ENCODE data around the gene JPH3. TPM values are rescaled to one million over a fixed set of nuclear protein-coding genes. Genes with fewer than 3 reads are reported as not detected.
"Not testable (repeated sequence)": the region's sequence is repeated elsewhere in the genome, so short reads cannot be mapped to it uniquely, and the experiment has no call there.

JPH3 gene
- total RNA-seq, 6 donors from 2014 or later, result 0.24 TPM; not detected in 5

DNA sequence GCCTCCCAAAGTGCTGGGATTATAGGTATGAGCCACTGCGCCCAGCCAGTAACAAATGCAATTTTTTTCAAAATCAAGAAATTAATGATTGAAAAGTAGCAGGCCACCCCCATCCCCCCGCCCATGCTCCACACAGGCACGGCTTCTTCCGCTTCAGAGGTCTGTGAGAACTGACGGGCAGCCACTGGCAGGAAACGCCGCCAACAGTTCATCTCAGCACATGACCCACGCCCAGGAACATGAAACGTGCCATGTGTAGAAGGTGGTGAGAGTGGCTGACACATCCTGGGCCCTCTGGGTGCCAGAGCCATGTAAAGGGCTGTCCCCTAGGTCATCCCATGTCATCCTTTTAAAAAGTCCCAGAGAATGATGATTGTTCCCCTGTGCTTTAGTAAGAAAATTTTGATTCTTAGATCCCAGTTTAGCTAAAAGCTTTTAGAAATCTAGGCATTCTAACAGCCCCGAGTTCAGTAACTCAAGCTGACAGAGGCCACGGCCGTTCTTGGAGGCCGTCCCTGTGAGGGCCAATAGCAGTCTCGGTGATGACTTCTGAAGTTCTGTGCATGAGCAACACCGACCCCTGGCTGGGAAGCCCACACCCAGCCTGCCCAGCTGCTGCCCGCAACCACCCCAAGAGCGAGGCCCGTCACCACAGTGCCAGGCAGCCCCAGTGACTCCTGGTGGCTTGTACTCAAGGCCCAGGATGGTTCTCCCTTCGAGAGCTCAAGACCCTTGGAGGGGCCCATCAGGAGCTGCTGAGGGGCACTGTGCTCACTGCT lies 111.3 kb downstream of the JPH3 start:
- WGBS, 2 donors, result 81 to 88% methylated on average over 11 to 19 of the region's 19 CpGs

GRCh38 chr16:87715231-87715630 lies 112.9 kb downstream of the JPH3 start:
- TF ChIP-seq POLR2A (IDR thresholded peaks at IDR 0.05), result no peak
- TF ChIP-seq, protein P1, sequence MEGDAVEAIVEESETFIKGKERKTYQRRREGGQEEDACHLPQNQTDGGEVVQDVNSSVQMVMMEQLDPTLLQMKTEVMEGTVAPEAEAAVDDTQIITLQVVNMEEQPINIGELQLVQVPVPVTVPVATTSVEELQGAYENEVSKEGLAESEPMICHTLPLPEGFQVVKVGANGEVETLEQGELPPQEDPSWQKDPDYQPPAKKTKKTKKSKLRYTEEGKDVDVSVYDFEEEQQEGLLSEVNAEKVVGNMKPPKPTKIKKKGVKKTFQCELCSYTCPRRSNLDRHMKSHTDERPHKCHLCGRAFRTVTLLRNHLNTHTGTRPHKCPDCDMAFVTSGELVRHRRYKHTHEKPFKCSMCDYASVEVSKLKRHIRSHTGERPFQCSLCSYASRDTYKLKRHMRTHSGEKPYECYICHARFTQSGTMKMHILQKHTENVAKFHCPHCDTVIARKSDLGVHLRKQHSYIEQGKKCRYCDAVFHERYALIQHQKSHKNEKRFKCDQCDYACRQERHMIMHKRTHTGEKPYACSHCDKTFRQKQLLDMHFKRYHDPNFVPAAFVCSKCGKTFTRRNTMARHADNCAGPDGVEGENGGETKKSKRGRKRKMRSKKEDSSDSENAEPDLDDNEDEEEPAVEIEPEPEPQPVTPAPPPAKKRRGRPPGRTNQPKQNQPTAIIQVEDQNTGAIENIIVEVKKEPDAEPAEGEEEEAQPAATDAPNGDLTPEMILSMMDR (IDR thresholded peaks at IDR 0.05), result no peak
- TF ChIP-seq EP300 (IDR thresholded peaks at IDR 0.05), result no peak
- no peak for TF ChIP-seq POLR2AphosphoS5 (IDR thresholded peaks at IDR 0.05)
- H3K36me3 ChIP-seq, result peaks cover 0 to 63% (median 40%) of the 10 kb centered on the region in 4 donors
- ATAC-seq (ENCODE audit: low FRiP score in 2 of 2) (no peak), DNase-seq (no peak)
- no peaks in the 10 kb centered on the region for H3K4me1 ChIP-seq
- H3K27ac ChIP-seq, result no peak overlapping the region
- 96 to 98% methylated on average over 16 of the region's 16 CpGs for WGBS, 2 donors
- no peaks in the 10 kb centered on the region for H3K27me3 ChIP-seq
- H3K4me3 ChIP-seq, result no peak overlapping the region
- no peaks in the 10 kb centered on the region for H3K9me3 ChIP-seq

More for the DNA sequence above, 111.3 kb downstream of the JPH3 start:
- H3K36me3 ChIP-seq, result peaks cover 5 to 74% (median 47%) of the 10 kb centered on the region in 4 donors
- no peaks in the 10 kb centered on the region for H3K9me3 ChIP-seq
- TF ChIP-seq POLR2AphosphoS5 (IDR thresholded peaks at IDR 0.05) (no peak), EP300 (IDR thresholded peaks at IDR 0.05) (no peak), POLR2A (IDR thresholded peaks at IDR 0.05) (no peak)
- TF ChIP-seq, protein P1 (IDR thresholded peaks at IDR 0.05), result no peak
- H3K27ac ChIP-seq, result no peak overlapping the region
- DNase-seq (no peak), ATAC-seq (ENCODE audit: low FRiP score in 2 of 2) (no peak)
- H3K4me3 ChIP-seq, result no peak overlapping the region
- no peaks in the 10 kb centered on the region for H3K27me3 ChIP-seq
- H3K4me1 ChIP-seq, result no peaks in the 10 kb centered on the region

DNA sequence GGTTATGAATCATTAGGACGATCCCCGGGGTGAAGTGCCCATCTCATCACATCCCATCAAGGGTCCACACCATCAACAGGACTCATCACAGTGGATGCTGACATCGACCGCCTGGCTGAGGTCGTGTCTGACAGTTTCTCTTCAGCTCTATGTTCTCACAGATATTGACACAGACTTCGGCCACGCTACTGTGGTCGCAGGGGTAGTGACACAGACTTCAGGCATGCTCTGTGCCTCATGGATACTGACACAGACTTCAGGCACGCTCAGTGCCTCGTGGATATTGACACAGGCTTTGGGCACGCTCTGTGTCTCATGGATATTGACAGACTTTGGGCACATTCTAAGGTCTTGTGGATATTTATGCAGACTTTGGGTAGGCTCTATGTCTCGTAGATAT lies 113.3 kb downstream of the JPH3 start:
- Histone ChIP-seq H3K27ac (no peak overlapping the region), H3K4me1 (no peaks in the 10 kb centered on the region), H3K36me3 (peaks cover 0 to 63% (median 39%) of the 10 kb centered on the region in 4 donors), H3K9me3 (no peaks in the 10 kb centered on the region), H3K4me3 (no peak overlapping the region), H3K27me3 (no peaks in the 10 kb centered on the region)
- TF ChIP-seq, protein P1 (IDR thresholded peaks at IDR 0.05), result no peak
- TF ChIP-seq EP300 (IDR thresholded peaks at IDR 0.05), result no peak
- no peak for TF ChIP-seq POLR2AphosphoS5 (IDR thresholded peaks at IDR 0.05)
- no peak for TF ChIP-seq POLR2A (IDR thresholded peaks at IDR 0.05)
- WGBS, 2 donors, result 94 to 98% methylated on average over 12 of the region's 12 CpGs
- no peak for ATAC-seq (ENCODE audit: low FRiP score in 2 of 2)
- DNase-seq, result no peak

- ATAC-seq (ENCODE audit: low FRiP score in 2 of 2); H3K27me3 ChIP-seq; H3K27ac ChIP-seq; H3K4me3 ChIP-seq; H3K9me3 ChIP-seq: not testable (repeated sequence)
- 96 to 99% methylated on average over 7 to 24 of the region's 28 CpGs for WGBS, 2 donors
- DNase-seq, result peak in 1 of 2 donors; percentile 81
- H3K36me3 ChIP-seq, result peaks cover 2 to 55% (median 34%) of the 10 kb centered on the region in 4 donors
- peaks cover 6 to 11% (median 7%) of the 10 kb centered on the region in 4 donors for H3K4me1 ChIP-seq
Observed at GRCh38 chr16:87718831-87719230, 116.5 kb downstream of the JPH3 start.

- Histone ChIP-seq H3K36me3 (peaks cover 2 to 42% (median 26%) of the 10 kb centered on the region in 4 donors), H3K27ac (no peak overlapping the region), H3K4me3 (no peak overlapping the region), H3K9me3 (no peaks in the 10 kb centered on the region), H3K4me1 (peaks cover 7 to 26% (median 8%) of the 10 kb centered on the region in 4 donors), H3K27me3 (no peaks in the 10 kb centered on the region)
- ATAC-seq (ENCODE audit: low FRiP score in 2 of 2) (peak in 1 of 2 donors; percentile 31), DNase-seq (peak in 1 of 2 donors; percentile 77)
- WGBS, 2 donors, result 97 to 98% methylated on average over 20 to 24 of the region's 24 CpGs
- TF ChIP-seq, protein P1 (IDR thresholded peaks at IDR 0.05), result no peak
- TF ChIP-seq POLR2A (IDR thresholded peaks at IDR 0.05), result no peak
- TF ChIP-seq EP300 (IDR thresholded peaks at IDR 0.05), result no peak
- no peak for TF ChIP-seq POLR2AphosphoS5 (IDR thresholded peaks at IDR 0.05)
Observed at GRCh38 chr16:87720446-87720845, 118.1 kb downstream of the JPH3 start.
